Measurements from ENCODE around the gene ABTB1.
A peak's percentile ranks its signal among the peaks of the same experiment; 100 is the strongest.

ABTB1 gene

GRCh38 chr3:127682561-127682960 is 9.8 kb downstream of the ABTB1 start:
- Mint-ChIP-seq H3K27ac (no peak overlapping the region), H3K4me1 (peaks cover 13% of the 10 kb centered on the region), H3K9me3 (no peaks in the 10 kb centered on the region), H3K36me3 (ENCODE audit: low read depth) (no peaks in the 10 kb centered on the region), H3K4me3 (no peak overlapping the region), H3K27me3 (no peaks in the 10 kb centered on the region)
- no peak for DNase-seq
- ATAC-seq = no peak

- H3K27ac Mint-ChIP-seq = no peak overlapping the region
- no peaks in the 10 kb centered on the region for H3K9me3 Mint-ChIP-seq
- no peaks in the 10 kb centered on the region for H3K36me3 Mint-ChIP-seq (ENCODE audit: low read depth)
- no peak for ATAC-seq
- H3K4me1 Mint-ChIP-seq = peaks cover 13% of the 10 kb centered on the region
- H3K27me3 Mint-ChIP-seq = no peaks in the 10 kb centered on the region
- H3K4me3 Mint-ChIP-seq = no peak overlapping the region
- no peak for DNase-seq
Measured at GRCh38 chr3:127684871-127685707, 12.3 kb downstream of the ABTB1 start.

GRCh38 chr3:127685708-127686511 is 13.2 kb downstream of the ABTB1 start:
- Mint-ChIP-seq H3K36me3 (ENCODE audit: low read depth) (no peaks in the 10 kb centered on the region), H3K9me3 (no peaks in the 10 kb centered on the region), H3K27me3 (no peaks in the 10 kb centered on the region), H3K4me1 (peaks cover 13% of the 10 kb centered on the region), H3K4me3 (no peak overlapping the region), H3K27ac (no peak overlapping the region)
- DNase-seq = no peak
- ATAC-seq = no peak

DNA sequence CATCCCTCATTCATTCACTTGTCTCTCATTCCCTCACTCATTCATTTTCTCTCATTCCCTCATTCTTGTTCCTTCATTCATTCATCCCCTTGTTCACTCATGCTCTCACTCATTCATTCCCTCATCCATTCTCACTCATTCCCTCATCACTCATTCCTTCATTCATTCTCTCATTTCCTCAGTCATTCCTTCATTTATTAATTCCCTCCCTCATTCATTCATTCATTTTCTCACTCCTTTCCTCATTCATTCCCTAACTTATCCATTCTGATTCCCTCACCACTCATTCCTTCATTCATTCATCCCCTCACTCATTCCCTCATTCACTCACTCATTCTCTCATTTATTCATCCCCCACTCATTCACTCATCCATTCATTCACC is 13.8 kb downstream of the ABTB1 start:
- no peak overlapping the region for H3K27ac Mint-ChIP-seq
- peaks cover 11% of the 10 kb centered on the region for H3K4me1 Mint-ChIP-seq
- H3K9me3 Mint-ChIP-seq = no peaks in the 10 kb centered on the region
- no peak for ATAC-seq
- H3K36me3 Mint-ChIP-seq (ENCODE audit: low read depth) = no peaks in the 10 kb centered on the region
- DNase-seq = no peak
- no peaks in the 10 kb centered on the region for H3K27me3 Mint-ChIP-seq
- no peak overlapping the region for H3K4me3 Mint-ChIP-seq

DNA sequence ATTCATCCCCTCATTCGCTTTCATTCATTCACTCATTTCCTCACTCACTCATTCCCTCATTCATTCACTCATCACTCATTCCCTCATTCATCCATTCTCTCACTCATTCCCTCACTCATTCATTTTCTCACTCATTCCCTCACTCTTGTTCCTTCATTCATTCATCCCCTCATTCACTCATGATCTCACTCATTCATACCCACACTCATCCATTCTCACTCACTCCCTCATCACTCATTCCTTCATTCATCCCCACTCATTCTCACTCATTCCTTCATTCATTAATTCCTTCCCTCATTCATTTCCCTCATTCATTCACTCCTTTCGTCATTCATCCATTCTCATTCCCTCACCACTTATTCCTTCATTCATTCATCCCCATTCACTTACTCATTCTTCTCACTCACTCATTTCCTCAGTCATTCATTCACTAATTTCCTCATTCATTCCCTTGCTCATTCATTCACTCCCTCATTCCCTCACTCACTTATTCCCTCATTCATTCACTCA is 14.5 kb downstream of the ABTB1 start:
- Mint-ChIP-seq H3K36me3 (ENCODE audit: low read depth) (no peaks in the 10 kb centered on the region), H3K9me3 (no peaks in the 10 kb centered on the region), H3K4me1 (peaks cover 9% of the 10 kb centered on the region), H3K4me3 (no peak overlapping the region), H3K27me3 (no peaks in the 10 kb centered on the region), H3K27ac (no peak overlapping the region)
- no peak for DNase-seq
- ATAC-seq = no peak

- H3K4me3 Mint-ChIP-seq = no peak overlapping the region
- no peak for DNase-seq
- no peaks in the 10 kb centered on the region for H3K36me3 Mint-ChIP-seq (ENCODE audit: low read depth)
- peaks cover 9% of the 10 kb centered on the region for H3K4me1 Mint-ChIP-seq
- no peak overlapping the region for H3K27ac Mint-ChIP-seq
- no peak for ATAC-seq
- H3K27me3 Mint-ChIP-seq = no peaks in the 10 kb centered on the region
- no peaks in the 10 kb centered on the region for H3K9me3 Mint-ChIP-seq
Measured at GRCh38 chr3:127688022-127688415, 15.3 kb downstream of the ABTB1 start.

GRCh38 chr3:127688416-127689265 is 15.9 kb downstream of the ABTB1 start:
- Mint-ChIP-seq H3K27me3 (no peaks in the 10 kb centered on the region), H3K4me1 (peaks cover 7% of the 10 kb centered on the region), H3K27ac (no peak overlapping the region), H3K4me3 (no peak overlapping the region), H3K9me3 (no peaks in the 10 kb centered on the region), H3K36me3 (ENCODE audit: low read depth) (no peaks in the 10 kb centered on the region)
- ATAC-seq (no peak), DNase-seq (no peak)

GRCh38 chr3:127689266-127689860 is 16.6 kb downstream of the ABTB1 start:
- Mint-ChIP-seq H3K4me1 (peaks cover 1% of the 10 kb centered on the region), H3K27ac (no peak overlapping the region), H3K4me3 (no peak overlapping the region), H3K27me3 (no peaks in the 10 kb centered on the region), H3K36me3 (ENCODE audit: low read depth) (no peaks in the 10 kb centered on the region), H3K9me3 (no peaks in the 10 kb centered on the region)
- ATAC-seq = no peak
- no peak for DNase-seq

GRCh38 chr3:127690106-127690505 is 17.4 kb downstream of the ABTB1 start:
- no peak overlapping the region for H3K27ac Mint-ChIP-seq
- H3K4me3 Mint-ChIP-seq = no peak overlapping the region
- H3K4me1 Mint-ChIP-seq = no peaks in the 10 kb centered on the region
- no peaks in the 10 kb centered on the region for H3K36me3 Mint-ChIP-seq (ENCODE audit: low read depth)
- no peaks in the 10 kb centered on the region for H3K9me3 Mint-ChIP-seq
- no peak for ATAC-seq
- no peaks in the 10 kb centered on the region for H3K27me3 Mint-ChIP-seq
- DNase-seq = no peak

GRCh38 chr3:127690823-127691452 is 18.2 kb downstream of the ABTB1 start:
- no peak for DNase-seq
- no peaks in the 10 kb centered on the region for H3K36me3 Mint-ChIP-seq (ENCODE audit: low read depth)
- no peaks in the 10 kb centered on the region for H3K4me1 Mint-ChIP-seq
- no peak overlapping the region for H3K27ac Mint-ChIP-seq
- H3K27me3 Mint-ChIP-seq = no peaks in the 10 kb centered on the region
- ATAC-seq = peak; percentile 42
- no peak overlapping the region for H3K4me3 Mint-ChIP-seq
- H3K9me3 Mint-ChIP-seq = no peaks in the 10 kb centered on the region

DNA sequence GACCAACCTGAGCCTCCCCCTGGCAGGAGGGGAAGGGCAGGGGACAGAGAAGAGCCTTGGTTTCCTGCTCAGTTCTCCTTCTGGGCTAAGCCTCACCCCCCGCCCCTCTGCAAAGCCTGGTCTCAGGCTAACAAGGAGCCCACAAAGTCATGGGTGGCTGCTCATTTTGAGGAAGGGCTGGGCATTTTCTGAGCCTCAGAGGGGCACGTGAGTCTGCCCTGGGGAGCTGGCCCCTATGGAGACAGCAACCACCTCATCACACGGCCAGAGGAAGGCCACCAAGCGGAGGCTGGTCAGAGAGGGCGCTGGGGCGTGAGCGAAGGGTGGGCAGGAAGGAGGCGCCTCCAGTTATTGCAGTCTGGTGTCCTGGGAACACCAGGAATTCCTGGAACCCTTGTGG is 18.7 kb downstream of the ABTB1 start:
- H3K4me1 Mint-ChIP-seq = no peaks in the 10 kb centered on the region
- no peak overlapping the region for H3K4me3 Mint-ChIP-seq
- H3K27ac Mint-ChIP-seq = no peak overlapping the region
- H3K36me3 Mint-ChIP-seq (ENCODE audit: low read depth) = no peaks in the 10 kb centered on the region
- ATAC-seq = no peak
- H3K27me3 Mint-ChIP-seq = no peaks in the 10 kb centered on the region
- DNase-seq = no peak
- H3K9me3 Mint-ChIP-seq = no peaks in the 10 kb centered on the region

DNA sequence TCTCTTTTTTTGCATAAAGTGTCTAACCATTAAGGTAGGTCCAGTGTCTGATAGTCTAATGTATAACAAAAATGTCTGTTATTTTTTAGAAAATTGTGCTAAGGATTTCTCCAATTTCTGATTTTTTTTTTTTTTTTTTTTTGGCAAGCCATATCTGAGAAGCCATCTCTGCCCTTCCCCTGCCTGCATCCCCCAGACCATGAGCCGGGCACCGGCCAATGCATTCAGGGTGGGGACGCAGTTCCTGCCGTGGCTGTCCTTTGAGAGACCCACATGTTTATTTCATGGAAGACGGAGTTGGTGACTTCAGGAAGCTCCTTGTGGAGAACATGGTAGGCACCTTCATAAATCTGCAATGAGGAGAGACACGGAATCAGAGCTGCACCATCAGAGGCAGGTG is 19.2 kb downstream of the ABTB1 start:
- Mint-ChIP-seq H3K4me1 (no peaks in the 10 kb centered on the region), H3K4me3 (no peak overlapping the region)

DNA sequence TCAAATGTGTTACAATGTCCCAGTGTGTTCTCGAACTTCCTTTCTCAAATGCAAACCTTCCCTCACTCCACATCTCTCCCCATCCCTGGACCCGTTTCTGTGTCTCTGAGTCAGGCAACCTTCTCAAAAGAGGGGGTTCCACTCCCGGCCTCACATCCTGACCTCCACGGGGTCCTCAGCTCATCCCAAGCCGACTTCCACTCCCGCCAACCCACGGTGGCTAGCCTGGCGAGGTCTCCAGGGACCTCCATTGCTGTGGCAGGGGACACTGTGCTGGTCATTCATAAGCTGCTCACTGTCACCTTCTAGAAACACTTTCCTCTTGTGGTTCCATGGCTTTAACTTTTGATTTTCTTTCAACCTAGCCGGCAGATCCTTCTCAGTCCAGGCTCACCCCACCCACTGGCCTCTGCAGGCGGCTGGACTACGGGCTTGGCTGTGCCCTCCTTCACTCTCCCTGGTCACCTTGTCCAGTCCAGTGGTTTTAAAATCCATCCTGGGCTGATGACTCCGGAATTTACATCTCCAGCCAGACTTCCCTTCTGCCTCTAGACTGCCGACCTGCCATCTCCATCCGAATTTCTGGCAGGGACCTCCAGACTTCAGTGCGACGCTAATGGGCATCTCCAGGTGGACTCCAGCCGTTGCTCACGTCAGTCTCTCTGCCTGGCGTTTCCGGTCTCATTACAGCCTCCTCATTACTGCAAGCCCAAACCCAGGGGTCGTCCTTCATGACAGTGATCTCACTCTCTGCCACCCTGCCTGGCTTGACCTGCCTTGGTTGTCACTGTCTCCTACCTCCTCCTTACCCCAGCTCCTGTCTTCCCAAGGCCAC is 20.0 kb downstream of the ABTB1 start:
- no peaks in the 10 kb centered on the region for H3K27me3 Mint-ChIP-seq
- no peaks in the 10 kb centered on the region for H3K9me3 Mint-ChIP-seq
- ATAC-seq = no peak
- H3K36me3 Mint-ChIP-seq (ENCODE audit: low read depth) = no peaks in the 10 kb centered on the region
- DNase-seq = no peak
- peaks cover 3% of the 10 kb centered on the region for H3K4me1 Mint-ChIP-seq
- H3K4me3 Mint-ChIP-seq = no peak overlapping the region
- H3K27ac Mint-ChIP-seq = no peak overlapping the region

More for the DNA sequence above, 19.2 kb downstream of the ABTB1 start:
- ATAC-seq (no peak), DNase-seq (no peak)
- no peak overlapping the region for H3K27ac Mint-ChIP-seq
- H3K27me3 Mint-ChIP-seq = no peaks in the 10 kb centered on the region
- H3K36me3 Mint-ChIP-seq (ENCODE audit: low read depth) = no peaks in the 10 kb centered on the region
- no peaks in the 10 kb centered on the region for H3K9me3 Mint-ChIP-seq

All from activated naive CD8-positive, alpha-beta T cell treated with anti-CD3 and anti-CD28 coated beads, Interleukin-2, amount 50 U/mL, for 24 hours (primary cell).